ENCODE results near the gene CLCNKB. TPM values are rescaled to one million over a fixed set of nuclear protein-coding genes. Genes with fewer than 3 reads are reported as not detected.

CLCNKB gene
- total RNA-seq, 1 donor from 2014 or later, result not detected

DNA sequence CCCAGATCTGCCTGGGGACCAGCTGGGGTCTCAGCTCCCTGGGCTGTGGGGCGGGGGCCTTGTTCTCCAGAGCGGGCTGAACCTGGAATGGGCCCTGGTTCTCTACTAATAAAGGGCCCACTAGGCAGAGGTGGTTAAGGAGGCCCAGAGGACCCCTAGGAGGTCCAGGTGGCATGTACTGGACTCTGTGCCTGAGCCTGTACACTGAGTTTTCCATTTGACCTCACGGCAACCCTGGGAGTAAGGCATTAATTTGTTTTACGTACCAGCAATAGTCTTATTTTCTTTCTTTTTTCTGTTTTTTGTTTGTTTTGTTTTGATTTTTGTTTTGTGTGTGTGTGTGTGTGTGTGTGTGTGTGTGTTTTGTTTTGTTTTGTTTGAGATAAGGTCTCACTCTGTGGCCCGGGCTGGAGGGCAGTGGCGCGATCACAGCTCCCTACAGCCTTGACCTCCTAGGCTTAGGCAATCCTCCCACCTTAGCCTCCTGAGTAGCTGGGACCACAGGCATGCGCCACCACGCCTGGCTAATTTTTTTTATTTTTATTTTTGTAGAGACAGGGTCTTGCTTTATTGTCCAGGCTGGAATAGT lies 49.4 kb downstream of the CLCNKB start:
- DNase-seq (ENCODE audit: low read depth in 2 of 2), result no peak

GRCh38 chr1:16093611-16094010 lies 50.0 kb downstream of the CLCNKB start:
- DNase-seq (ENCODE audit: low read depth in 2 of 2), result no peak

DNA sequence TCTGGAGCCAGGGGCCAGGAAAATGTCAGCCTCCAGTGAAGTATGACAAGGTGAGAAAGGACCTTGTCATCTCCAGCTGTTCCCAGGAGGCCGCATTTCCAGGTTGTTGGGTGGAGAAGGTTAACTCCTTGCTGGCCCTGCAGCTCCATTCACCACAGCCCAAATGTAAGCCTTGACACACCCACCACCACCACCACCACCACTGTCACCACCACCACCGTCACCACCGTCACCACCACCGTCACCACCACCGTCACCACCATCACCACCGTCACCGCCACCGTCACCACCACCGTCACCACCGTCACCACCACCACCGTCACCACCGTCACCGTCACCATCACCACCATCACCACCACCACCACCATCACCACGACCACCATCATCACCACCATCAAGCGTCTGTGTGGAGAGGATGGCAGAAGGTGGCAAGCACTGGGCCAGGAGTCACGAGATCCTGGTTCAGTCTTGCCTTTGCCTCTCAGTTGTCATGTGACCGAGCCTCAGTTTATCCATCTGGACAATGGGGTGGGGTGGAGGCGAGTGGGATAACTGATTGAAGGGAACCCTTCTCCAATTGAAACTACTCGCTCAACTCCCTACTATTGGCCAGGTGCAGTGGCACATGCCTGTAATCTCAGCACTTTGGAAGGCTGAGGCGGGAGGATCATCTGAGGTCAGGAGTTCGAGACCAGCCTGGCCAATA lies 51.0 kb downstream of the CLCNKB start:
- DNase-seq (ENCODE audit: low read depth in 2 of 2), result no peak

DNA sequence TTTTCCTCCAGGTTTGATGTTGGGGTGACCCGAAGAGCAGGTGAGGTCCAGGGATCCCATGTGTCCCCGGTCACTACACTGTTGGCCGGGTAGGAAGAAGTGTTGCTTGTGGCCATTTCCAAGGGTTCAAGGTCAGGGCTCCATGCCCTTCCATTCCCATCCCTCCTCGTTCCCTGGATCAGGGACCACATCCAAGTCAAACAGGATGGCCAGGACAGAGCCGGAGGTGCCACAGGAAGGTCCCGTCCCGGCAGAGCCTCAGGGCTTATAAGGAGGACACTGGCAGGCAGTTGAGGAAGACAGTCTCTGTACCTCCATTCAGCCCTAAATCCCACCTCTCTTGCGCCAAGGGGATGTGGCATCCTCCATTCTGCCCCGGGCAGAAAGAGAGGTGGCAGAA lies 51.9 kb downstream of the CLCNKB start:
- DNase-seq (ENCODE audit: low read depth in 2 of 2), result no peak

GRCh38 chr1:16099412-16099811 lies 55.8 kb downstream of the CLCNKB start:
- DNase-seq (ENCODE audit: low read depth in 2 of 2), result no peak

GRCh38 chr1:16101623-16102022 lies 58.0 kb downstream of the CLCNKB start:
- no peak for DNase-seq (ENCODE audit: low read depth in 2 of 2)

Other genes with a start within 250 kb of the CLCNKB start
- 3.3 and 6.3 TPM in 2 replicates for gene UQCRHL, start 236.1 kb upstream of the CLCNKB start, total RNA-seq
- 9.8 and 11.3 TPM in 2 replicates for gene SPEN, start 196.1 kb upstream of the CLCNKB start, total RNA-seq
- 28.8 and 49.2 TPM in 2 replicates for gene ZBTB17, start 67.7 kb upstream of the CLCNKB start, total RNA-seq
- 0.44 and 0.99 TPM in 2 replicates for gene SRARP, start 39.5 kb upstream of the CLCNKB start, total RNA-seq
- gene HSPB7, start 25.7 kb upstream of the CLCNKB start, total RNA-seq, result not detected in 2 replicates
- gene CLCNKA, start 21.7 kb upstream of the CLCNKB start, total RNA-seq, result not detected in 2 replicates
- 0.22 TPM in 1 of 2 replicates, not detected in the other for gene FAM131C, start 29.9 kb downstream of the CLCNKB start, total RNA-seq
- gene EPHA2, start 112.3 kb downstream of the CLCNKB start, total RNA-seq, result 68.6 and 122 TPM in 2 replicates
- 3.3 and 4.6 TPM in 2 replicates for gene ARHGEF19, start 168.9 kb downstream of the CLCNKB start, total RNA-seq
- gene CPLANE2, start 193.4 kb downstream of the CLCNKB start, total RNA-seq, result 6.7 and 7.2 TPM in 2 replicates

Data from lung microvascular endothelial cell (primary cell).